KMS-11 (cell line): ENCODE results near the gene KY.

Experiments
- H2AFZ ChIP-seq: fragments of 200-600 bp; sonication (generic); 2 replicates; pipeline ENCODE4 v1.6.1; 2016; ENCODE audit warnings: antibody characterized with exemption, mixed run types, low read depth
- H3K27ac ChIP-seq: fragments of 200-600 bp; sonication (generic); 2 replicates; pipeline ENCODE4 v1.6.1; 2016; ENCODE audit warnings: mild to moderate bottlenecking, mixed run types
- H3K27me3 ChIP-seq: fragments of 200-600 bp; sonication (generic); 2 replicates; pipeline ENCODE4 v1.6.1; 2017; ENCODE audit warnings: mild to moderate bottlenecking, low read depth, mixed run types, moderate library complexity; ENCODE audit not compliant: insufficient read depth
- H3K36me3 ChIP-seq: fragments of 200-600 bp; sonication (generic); 2 replicates; pipeline ENCODE4 v1.6.1; 2017; ENCODE audit warnings: mild to moderate bottlenecking, mixed run types; ENCODE audit not compliant: insufficient read depth
- H3K4me1 ChIP-seq: fragments of 200-600 bp; sonication (generic); 2 replicates; pipeline ENCODE4 v1.6.1; 2016; ENCODE audit warnings: mild to moderate bottlenecking, low read depth, mixed run types; ENCODE audit not compliant: poor library complexity, severe bottlenecking
- H3K4me2 ChIP-seq: fragments of 200-600 bp; sonication (generic); 2 replicates; pipeline ENCODE4 v1.7.0; 2016; ENCODE audit warnings: mild to moderate bottlenecking, mixed run types
- H3K4me3 ChIP-seq: fragments of 200-600 bp; sonication (generic); IDR thresholded peaks from 2 replicates; pipeline ENCODE4 v1.6.1; 2017; ENCODE audit warnings: low read depth, low read length, mixed read lengths; ENCODE audit not compliant: insufficient read depth
- H3K79me2 ChIP-seq: fragments of 200-600 bp; sonication (generic); 2 replicates; pipeline ENCODE4 v1.6.1; 2016; ENCODE audit warnings: low read depth, mixed run types; ENCODE audit not compliant: insufficient read depth
- H3K9ac ChIP-seq: fragments of 200-600 bp; sonication (generic); 2 replicates; pipeline ENCODE4 v1.6.1; 2016; ENCODE audit warnings: mild to moderate bottlenecking, mixed run types
- H4K20me1 ChIP-seq: fragments of 200-600 bp; sonication (generic); 2 replicates; pipeline ENCODE4 v1.6.1; 2016; ENCODE audit warnings: mild to moderate bottlenecking, mixed run types; ENCODE audit not compliant: insufficient read depth
- TF ChIP-seq, protein P1 (sequence below): fragments of 200-600 bp; sonication (generic); conservative IDR thresholded peaks from 2 replicates; pipeline ENCODE4 v1.6.1; 2017; ENCODE audit warnings: low read depth, mild to moderate bottlenecking, antibody characterized with exemption, low read length, moderate library complexity, mixed read lengths

Gene KY

DNA sequence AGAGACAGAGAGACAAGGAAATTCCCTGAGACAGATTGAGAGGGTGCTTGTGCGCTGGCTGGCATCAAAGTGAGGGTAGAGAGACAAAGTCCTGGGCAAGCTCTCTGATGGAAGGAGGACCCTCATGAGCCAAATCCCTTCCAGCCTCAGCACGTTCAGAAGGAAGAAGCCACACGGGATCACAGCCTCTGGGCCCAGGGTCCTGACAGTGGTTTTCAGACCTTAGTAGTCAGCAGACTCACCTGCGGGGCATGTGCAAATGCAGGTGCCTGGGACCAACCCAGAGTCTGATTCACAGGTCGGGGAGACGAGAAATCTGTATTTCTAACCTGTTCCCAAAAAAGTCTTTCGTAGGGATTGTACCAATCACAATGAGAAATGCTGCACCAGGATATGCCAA is 15.2 kb upstream of the KY start:
- H2AFZ ChIP-seq, result no peak overlapping the region
- H3K27me3 ChIP-seq, result no peaks in the 10 kb centered on the region
- H3K4me3 ChIP-seq, result no peak overlapping the region
- no peak overlapping the region for H3K27ac ChIP-seq
- H3K79me2 ChIP-seq, result no peaks in the 10 kb centered on the region
- H3K4me1 ChIP-seq, result no peaks in the 10 kb centered on the region
- no peaks in the 10 kb centered on the region for H4K20me1 ChIP-seq
- TF ChIP-seq, protein P1, sequence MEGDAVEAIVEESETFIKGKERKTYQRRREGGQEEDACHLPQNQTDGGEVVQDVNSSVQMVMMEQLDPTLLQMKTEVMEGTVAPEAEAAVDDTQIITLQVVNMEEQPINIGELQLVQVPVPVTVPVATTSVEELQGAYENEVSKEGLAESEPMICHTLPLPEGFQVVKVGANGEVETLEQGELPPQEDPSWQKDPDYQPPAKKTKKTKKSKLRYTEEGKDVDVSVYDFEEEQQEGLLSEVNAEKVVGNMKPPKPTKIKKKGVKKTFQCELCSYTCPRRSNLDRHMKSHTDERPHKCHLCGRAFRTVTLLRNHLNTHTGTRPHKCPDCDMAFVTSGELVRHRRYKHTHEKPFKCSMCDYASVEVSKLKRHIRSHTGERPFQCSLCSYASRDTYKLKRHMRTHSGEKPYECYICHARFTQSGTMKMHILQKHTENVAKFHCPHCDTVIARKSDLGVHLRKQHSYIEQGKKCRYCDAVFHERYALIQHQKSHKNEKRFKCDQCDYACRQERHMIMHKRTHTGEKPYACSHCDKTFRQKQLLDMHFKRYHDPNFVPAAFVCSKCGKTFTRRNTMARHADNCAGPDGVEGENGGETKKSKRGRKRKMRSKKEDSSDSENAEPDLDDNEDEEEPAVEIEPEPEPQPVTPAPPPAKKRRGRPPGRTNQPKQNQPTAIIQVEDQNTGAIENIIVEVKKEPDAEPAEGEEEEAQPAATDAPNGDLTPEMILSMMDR, result no peak
- no peak overlapping the region for H3K9ac ChIP-seq
- H3K4me2 ChIP-seq, result no peak overlapping the region
- H3K36me3 ChIP-seq, result no peaks in the 10 kb centered on the region

DNA sequence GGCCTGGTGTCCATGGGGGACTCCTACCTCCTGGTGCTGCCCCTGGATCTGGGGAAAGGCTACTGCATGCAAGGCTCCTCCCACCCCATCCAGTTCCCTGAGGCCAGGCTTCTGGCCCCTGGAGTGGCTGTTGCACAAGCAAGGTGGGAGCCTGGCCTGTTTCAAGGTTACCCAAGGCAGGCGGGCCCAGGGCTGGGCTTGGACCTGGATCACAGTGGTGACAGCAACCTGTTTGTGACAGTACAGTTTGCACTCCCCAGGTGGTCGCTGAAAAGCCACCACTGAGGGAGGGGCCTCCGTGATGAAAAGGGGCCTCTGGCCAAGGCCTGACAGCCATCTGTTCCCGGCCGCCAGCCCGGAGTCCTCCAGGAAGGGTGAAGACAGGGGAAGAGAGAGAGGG is 14.4 kb upstream of the KY start:
- TF ChIP-seq, protein P1, result no peak
- no peaks in the 10 kb centered on the region for H3K79me2 ChIP-seq
- no peaks in the 10 kb centered on the region for H3K27me3 ChIP-seq
- H3K27ac ChIP-seq, result no peak overlapping the region
- no peak overlapping the region for H3K4me2 ChIP-seq
- H4K20me1 ChIP-seq, result no peaks in the 10 kb centered on the region
- H3K36me3 ChIP-seq, result no peaks in the 10 kb centered on the region
- no peak overlapping the region for H3K4me3 ChIP-seq
- H3K4me1 ChIP-seq, result no peaks in the 10 kb centered on the region
- no peak overlapping the region for H3K9ac ChIP-seq
- H2AFZ ChIP-seq, result no peak overlapping the region

DNA sequence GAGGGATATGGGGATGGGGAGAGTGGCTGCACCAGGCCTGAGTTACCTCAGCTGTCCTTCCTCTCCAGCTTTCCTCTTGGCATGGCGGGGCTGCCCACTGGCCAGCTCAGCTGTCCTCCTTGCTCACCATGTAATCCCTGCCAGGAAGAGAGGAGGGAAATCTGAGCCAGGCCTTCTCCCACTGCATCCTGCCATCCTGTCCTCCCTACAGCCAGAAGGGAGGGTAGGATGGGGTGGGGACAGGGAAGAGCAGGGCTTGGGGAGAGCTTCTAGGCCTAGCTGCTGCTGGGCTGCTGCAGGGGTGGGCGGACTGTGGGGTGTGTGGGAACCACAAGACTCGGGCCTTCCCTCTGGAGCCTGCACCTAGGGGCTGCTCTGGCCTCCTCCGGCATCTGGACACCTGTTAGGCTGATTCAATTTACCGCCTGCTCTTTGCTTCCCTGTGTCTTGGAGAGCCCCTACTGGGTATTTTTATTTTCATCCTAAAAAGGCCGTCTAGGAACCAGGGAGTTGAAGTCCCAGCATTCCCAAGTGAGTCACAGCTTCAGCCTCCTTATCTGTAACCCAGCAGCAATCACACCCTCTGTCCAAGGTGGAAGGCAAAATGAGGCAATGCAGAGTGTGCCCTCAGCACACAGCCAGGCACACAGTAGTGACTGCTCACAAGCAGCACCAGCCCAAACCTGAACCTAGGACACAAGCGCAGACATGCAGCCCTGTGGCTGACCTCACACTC is 13.1 kb upstream of the KY start:
- Histone ChIP-seq H2AFZ (no peak overlapping the region), H3K4me1 (no peaks in the 10 kb centered on the region), H4K20me1 (no peaks in the 10 kb centered on the region), H3K27ac (no peak overlapping the region), H3K36me3 (no peaks in the 10 kb centered on the region), H3K79me2 (no peaks in the 10 kb centered on the region), H3K27me3 (no peaks in the 10 kb centered on the region), H3K4me3 (no peak overlapping the region), H3K9ac (no peak overlapping the region), H3K4me2 (no peak overlapping the region)
- TF ChIP-seq, protein P1, result no peak

DNA sequence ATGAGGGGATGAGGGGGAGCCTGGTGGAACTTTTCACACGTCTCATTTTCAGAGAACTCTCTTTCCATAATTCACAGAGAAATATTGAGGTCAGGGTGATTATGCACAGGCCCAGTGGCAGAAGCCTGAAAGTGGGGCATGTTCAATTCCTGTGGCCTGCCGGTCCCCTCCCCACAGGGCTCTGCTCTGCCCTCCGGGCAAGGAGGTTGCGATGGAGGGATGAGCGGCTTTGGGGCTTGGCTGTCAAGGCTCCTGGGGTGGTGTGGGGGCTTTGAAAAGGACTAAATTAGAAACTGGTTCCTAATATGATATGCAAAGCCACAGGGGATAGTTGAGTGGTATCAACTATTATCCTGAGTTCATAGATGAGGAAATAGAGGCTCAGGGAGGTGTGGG is 9.2 kb upstream of the KY start:
- Histone ChIP-seq H4K20me1 (no peaks in the 10 kb centered on the region), H3K4me3 (no peak overlapping the region), H3K4me1 (no peaks in the 10 kb centered on the region), H3K79me2 (no peaks in the 10 kb centered on the region), H3K27ac (no peak overlapping the region), H3K36me3 (no peaks in the 10 kb centered on the region), H3K27me3 (no peaks in the 10 kb centered on the region), H3K9ac (no peak overlapping the region), H2AFZ (no peak overlapping the region), H3K4me2 (no peak overlapping the region)
- TF ChIP-seq, protein P1, result no peak
